Measurements from ENCODE around the gene ARHGEF11. TPM values are rescaled to one million over a fixed set of nuclear protein-coding genes. Genes with fewer than 3 reads are reported as not detected.
A peak's percentile ranks its signal among the peaks of the same experiment; 100 is the strongest.

ARHGEF11 gene
- total and polyA plus RNA-seq, 12 donors = 10.4 to 34.5 (median 26.8) TPM

GRCh38 chr1:156995412-156995811 is 50.1 kb downstream of the ARHGEF11 start:
- no peak for TF ChIP-seq CTCF (IDR thresholded peaks at IDR 0.05)
- Histone ChIP-seq H3K9me3 (no peaks in the 10 kb centered on the region), H3K36me3 (peaks cover 0 to 10% (median 0%) of the 10 kb centered on the region in 9 donors), H3K4me1 (peaks cover 0 to 13% (median 0%) of the 10 kb centered on the region in 9 donors), H3K27ac (no peak overlapping the region), H3K4me3 (no peak overlapping the region), H3K27me3 (no peaks in the 10 kb centered on the region)
- no peak for DNase-seq
- intact Hi-C loops (cut with DNase I) = no loop called here
- no peak for ATAC-seq
- WGBS, 2 donors = 87 to 93% methylated on average over 5 of the region's 5 CpGs

GRCh38 chr1:156994277-156994676 is 51.3 kb downstream of the ARHGEF11 start:
- no peak for ATAC-seq
- no peak for DNase-seq
- Histone ChIP-seq H3K4me1 (peaks cover 0 to 12% (median 0%) of the 10 kb centered on the region in 9 donors), H3K4me3 (no peak overlapping the region), H3K36me3 (peaks cover 0 to 10% (median 0%) of the 10 kb centered on the region in 9 donors), H3K27me3 (no peaks in the 10 kb centered on the region), H3K27ac (no peak overlapping the region), H3K9me3 (no peaks in the 10 kb centered on the region)
- TF ChIP-seq CTCF (IDR thresholded peaks at IDR 0.05) = no peak
- intact Hi-C loops (cut with DNase I) = no loop called here
- 81 to 89% methylated on average over 2 of the region's 2 CpGs for WGBS, 2 donors

- intact Hi-C loops (cut with DNase I) = no loop called here
- TF ChIP-seq CTCF (IDR thresholded peaks at IDR 0.05) = no peak
- no peak overlapping the region for H3K27ac ChIP-seq
- peaks cover 0 to 10% (median 0%) of the 10 kb centered on the region in 9 donors for H3K36me3 ChIP-seq
- ATAC-seq (peak in 1 of 8 donors; percentile 9), DNase-seq (no peak)
- no peaks in the 10 kb centered on the region for H3K9me3 ChIP-seq
- H3K4me1 ChIP-seq = peaks cover 0 to 5% (median 0%) of the 10 kb centered on the region in 9 donors
- H3K4me3 ChIP-seq = no peak overlapping the region
- H3K27me3 ChIP-seq = no peaks in the 10 kb centered on the region
- WGBS, 2 donors = 89 to 90% methylated on average over 6 of the region's 6 CpGs
These were observed 52.0 kb downstream of the ARHGEF11 start for GRCh38 chr1:156993426-156994147.

GRCh38 chr1:156992215-156992614 is 53.3 kb downstream of the ARHGEF11 start:
- H3K4me1 ChIP-seq = peaks cover 0 to 5% (median 0%) of the 10 kb centered on the region in 9 donors
- DNase-seq (no peak), ATAC-seq (no peak)
- no peaks in the 10 kb centered on the region for H3K27me3 ChIP-seq
- TF ChIP-seq CTCF (IDR thresholded peaks at IDR 0.05) = no peak
- H3K9me3 ChIP-seq = no peaks in the 10 kb centered on the region
- no peak overlapping the region for H3K27ac ChIP-seq
- intact Hi-C loops (cut with DNase I) = no loop called here
- 96 to 97% methylated on average over 7 of the region's 7 CpGs for WGBS, 2 donors
- no peak overlapping the region for H3K4me3 ChIP-seq
- H3K36me3 ChIP-seq = peaks cover 0 to 10% (median 0%) of the 10 kb centered on the region in 9 donors

Measured in heart right ventricle (tissue), 16 donors.